ENCODE data around the gene APOA4. TPM values are rescaled to one million over a fixed set of nuclear protein-coding genes. Genes with fewer than 3 reads are reported as not detected.
A peak's percentile ranks its signal among the peaks of the same experiment; 100 is the strongest.
"Not testable (repeated sequence)": the region's sequence is repeated elsewhere in the genome, so short reads cannot be mapped to it uniquely, and the experiment has no call there.

The APOA4 gene
- total RNA-seq, 2 experiments from 2014 or later, result not detected

DNA sequence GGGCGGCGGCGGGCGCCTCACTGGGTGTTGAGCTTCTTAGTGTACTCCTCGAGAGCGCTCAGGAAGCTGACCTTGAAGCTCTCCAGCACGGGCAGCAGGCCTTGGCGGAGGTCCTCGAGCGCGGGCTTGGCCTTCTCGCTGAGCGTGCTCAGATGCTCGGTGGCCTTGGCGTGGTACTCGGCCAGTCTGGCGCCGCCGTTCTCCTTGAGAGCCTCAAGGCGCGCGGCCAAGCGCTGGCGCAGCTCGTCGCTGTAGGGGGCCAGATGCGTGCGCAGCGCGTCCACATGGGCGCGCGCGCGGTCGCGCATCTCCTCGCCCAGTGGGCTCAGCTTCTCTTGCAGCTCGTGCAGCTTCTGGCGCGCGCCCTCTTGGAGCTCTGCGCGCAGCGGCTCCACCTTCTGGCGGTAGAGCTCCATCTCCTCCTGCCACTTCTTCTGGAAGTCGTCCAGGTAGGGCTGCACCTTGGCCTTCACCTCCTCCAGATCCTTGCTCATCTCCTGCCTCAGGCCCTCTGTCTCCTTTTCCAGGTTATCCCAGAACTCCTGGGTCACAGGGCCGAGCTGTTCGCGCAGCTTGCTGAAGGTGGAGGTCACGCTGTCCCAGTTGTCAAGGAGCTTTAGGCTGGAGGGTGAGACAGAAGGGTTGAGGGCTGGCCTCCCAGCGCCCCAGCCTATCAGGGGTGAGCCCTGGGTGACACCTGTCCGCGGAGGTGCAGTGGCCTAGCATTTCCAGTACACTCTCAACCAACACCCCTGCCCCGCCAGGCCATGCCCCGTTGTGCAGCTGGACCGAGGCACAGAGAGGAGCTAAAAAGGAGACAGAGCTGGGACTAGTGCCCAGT, 12.9 kb upstream of the APOA4 start:
- Mint-ChIP-seq H3K4me3 (peak overlapping the region; percentile 59), H3K27ac (peak overlapping the region; percentile 31), H3K9me3 (ENCODE audit: low read depth) (no peaks in the 10 kb centered on the region), H3K27me3 (peaks cover 3% of the 10 kb centered on the region), H3K4me1 (peaks cover 11% of the 10 kb centered on the region), H3K36me3 (ENCODE audit: low read depth) (no peaks in the 10 kb centered on the region)
- POLR2A ChIA-PET, result interaction anchor here (0.5 to 1.3 kb wide), 6 partner anchors 12 to 189 kb away, joined by 3 to 7 read pairs (median 4); partner anchors contain the start of gene APOA5
- DNase-seq, result peak; percentile 90
- peak; percentile 95 for ATAC-seq
- CTCF ChIA-PET, result interaction anchor here (0.5 to 5.7 kb wide), 49 partner anchors 11 to 1040 kb away, joined by 3 to 89 read pairs (median 4); partner anchors contain the start of genes APOA4, APOA5, BUD13 and PAFAH1B2
- intact Hi-C loops (cut with DNase I, micrococcal nuclease), result loop anchor here (1.0 to 5.0 kb wide), 4 partner anchors 45 to 104 kb away; partner anchors contain the start of gene APOA5 (in 2 of the 2)

DNA sequence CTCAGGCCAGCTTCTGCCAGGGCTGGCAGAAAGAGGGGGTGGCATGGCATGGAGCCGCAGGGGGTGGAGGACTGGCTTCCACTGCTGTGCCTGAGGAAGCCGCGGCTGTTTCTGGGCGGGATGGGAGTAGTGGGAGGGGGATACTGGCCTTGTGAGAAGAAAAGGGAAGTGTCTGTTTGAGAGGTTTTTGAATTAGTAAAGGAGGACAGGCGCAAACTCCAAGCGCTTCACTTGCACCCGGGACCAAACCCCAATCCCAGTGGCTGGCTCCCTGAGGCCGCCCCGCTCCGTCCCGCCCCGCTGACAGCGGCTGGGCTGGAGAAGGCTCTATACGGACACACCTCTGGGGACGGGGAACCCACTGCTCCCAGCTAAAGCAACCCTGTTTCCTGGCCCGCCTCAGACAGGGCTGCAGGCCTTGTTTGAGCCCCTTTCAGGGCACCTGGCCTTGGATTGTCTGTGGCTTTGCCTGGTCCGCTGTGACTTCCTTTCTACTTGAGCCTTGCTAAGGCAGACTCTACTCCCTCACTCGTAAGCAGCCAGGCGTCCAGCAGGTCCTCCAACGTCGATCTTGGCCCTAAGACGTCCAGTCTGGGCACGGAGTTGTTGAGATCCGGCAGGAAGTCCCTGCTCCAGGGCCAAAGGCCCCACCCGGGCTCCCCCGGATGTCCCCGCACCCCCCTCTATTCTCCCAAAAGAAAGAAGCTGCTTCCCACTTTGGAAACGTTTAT, 12.1 kb upstream of the APOA4 start:
- H3K9me3 Mint-ChIP-seq (ENCODE audit: low read depth), result no peaks in the 10 kb centered on the region
- no peaks in the 10 kb centered on the region for H3K36me3 Mint-ChIP-seq (ENCODE audit: low read depth)
- peaks cover 10% of the 10 kb centered on the region for H3K4me1 Mint-ChIP-seq
- POLR2A ChIA-PET, result interaction anchor here (0.5 to 1.3 kb wide), 3 partner anchors 19 to 44 kb away, joined by 3 to 7 read pairs (median 5); partner anchors contain the start of gene APOA5
- DNase-seq, result no peak
- intact Hi-C loops (cut with DNase I, micrococcal nuclease), result loop anchor here (2.0 to 5.0 kb wide), 2 partner anchors 102 to 103 kb away; no protein-coding TSS in a partner anchor
- CTCF ChIA-PET, result interaction anchor here (0.6 to 5.7 kb wide), 40 partner anchors 12 to 392 kb away, joined by 3 to 89 read pairs (median 4); partner anchors contain the start of genes APOA4, APOA5, BUD13 and PAFAH1B2
- ATAC-seq, result peak; percentile 5
- H3K27ac Mint-ChIP-seq, result peak overlapping the region; percentile 37
- peaks cover 3% of the 10 kb centered on the region for H3K27me3 Mint-ChIP-seq
- H3K4me3 Mint-ChIP-seq, result peak overlapping the region; percentile 59

DNA sequence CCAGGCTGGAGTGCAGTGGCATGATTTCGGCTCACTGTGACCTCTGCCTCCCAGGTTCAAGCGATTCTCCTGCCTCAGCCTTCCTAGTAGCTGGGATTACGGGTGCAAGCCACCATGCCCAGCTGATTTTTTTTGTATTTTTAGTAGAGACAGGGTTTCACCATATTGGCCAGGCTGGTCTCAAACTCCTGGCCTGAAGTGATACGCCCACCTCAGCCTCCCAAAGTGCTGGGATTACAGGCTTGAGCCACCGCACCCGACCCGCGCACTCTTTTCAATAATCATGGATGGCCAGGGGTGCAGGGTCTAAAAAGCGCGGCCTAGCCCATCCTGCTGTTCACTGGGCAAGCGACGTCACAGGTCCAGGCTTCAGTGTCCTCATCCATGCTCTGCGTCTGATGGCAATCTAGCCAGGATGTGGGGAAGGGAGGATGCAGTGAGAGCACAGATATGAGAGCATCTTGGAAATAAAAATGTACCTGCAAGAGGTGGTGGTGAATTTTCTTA, 11.5 kb upstream of the APOA4 start:
- H3K27me3 Mint-ChIP-seq; H3K4me1 Mint-ChIP-seq; DNase-seq; H3K9me3 Mint-ChIP-seq (ENCODE audit: low read depth); POLR2A ChIA-PET; H3K36me3 Mint-ChIP-seq (ENCODE audit: low read depth); ATAC-seq: not testable (repeated sequence)
- Mint-ChIP-seq H3K4me3 (peak overlapping the region; percentile 32), H3K27ac (peak overlapping the region; percentile 37)
- intact Hi-C loops (cut with DNase I, micrococcal nuclease), result loop anchor here (2.0 to 5.0 kb wide), 2 partner anchors 102 kb away; no protein-coding TSS in a partner anchor
- CTCF ChIA-PET, result interaction anchor here (0.7 to 5.7 kb wide), 4 partner anchors 17 to 102 kb away, joined by 3 to 89 read pairs (median 15); partner anchors contain the start of genes APOA5 and ZPR1

DNA sequence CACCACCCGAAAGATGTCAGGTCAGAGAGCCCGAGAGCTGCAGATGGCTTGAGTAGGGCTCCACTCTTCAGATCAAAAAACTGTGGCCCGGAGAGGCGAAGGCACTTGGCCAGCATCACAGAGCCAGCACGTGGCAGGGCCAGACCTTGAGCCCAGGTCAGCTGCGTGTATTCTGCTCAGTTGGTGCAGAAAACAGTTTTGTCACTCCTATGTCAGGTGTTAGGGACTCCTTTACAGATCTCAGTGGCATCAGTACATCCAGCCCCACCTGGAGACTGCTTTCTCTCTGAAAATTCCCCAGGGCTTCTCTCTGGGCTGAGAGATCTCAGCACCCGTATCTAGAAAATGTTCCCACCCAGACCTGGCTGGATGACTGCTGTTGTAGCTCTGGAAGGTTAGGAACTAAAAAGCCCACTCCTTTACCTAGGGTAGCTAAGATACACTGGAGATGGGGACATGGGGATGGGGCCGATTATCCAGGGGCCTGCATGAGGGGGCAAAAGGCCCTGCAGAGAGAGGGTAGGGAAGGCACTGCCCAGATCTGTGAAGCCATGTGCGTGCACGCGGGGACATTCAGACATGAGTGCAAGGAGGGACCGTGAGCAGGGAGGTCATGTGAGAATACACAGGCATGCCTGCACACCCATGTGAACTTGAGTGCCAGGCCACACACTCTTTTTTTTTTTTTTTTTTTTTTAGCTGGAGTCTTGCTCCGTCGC, 10.9 kb upstream of the APOA4 start:
- intact Hi-C loops (cut with DNase I, micrococcal nuclease), result loop anchor here in 1 of 2 experiments (2.0 kb wide), 1 partner anchor 101 kb away; no protein-coding TSS in a partner anchor
- peaks cover 3% of the 10 kb centered on the region for H3K27me3 Mint-ChIP-seq
- no peaks in the 10 kb centered on the region for H3K36me3 Mint-ChIP-seq (ENCODE audit: low read depth)
- ATAC-seq (no peak), DNase-seq (no peak)
- CTCF ChIA-PET, result interaction anchor here (0.6 to 5.7 kb wide), 4 partner anchors 11 to 272 kb away, joined by 3 to 89 read pairs (median 4); partner anchors contain the start of genes APOA5 and ZPR1
- H3K4me1 Mint-ChIP-seq, result peaks cover 10% of the 10 kb centered on the region
- H3K27ac Mint-ChIP-seq, result no peak overlapping the region
- POLR2A ChIA-PET, result interaction anchor here (0.6 kb wide), 1 partner anchor 266 kb away, joined by 6 read pairs; no protein-coding TSS in a partner anchor
- H3K4me3 Mint-ChIP-seq, result no peak overlapping the region
- no peaks in the 10 kb centered on the region for H3K9me3 Mint-ChIP-seq (ENCODE audit: low read depth)

DNA sequence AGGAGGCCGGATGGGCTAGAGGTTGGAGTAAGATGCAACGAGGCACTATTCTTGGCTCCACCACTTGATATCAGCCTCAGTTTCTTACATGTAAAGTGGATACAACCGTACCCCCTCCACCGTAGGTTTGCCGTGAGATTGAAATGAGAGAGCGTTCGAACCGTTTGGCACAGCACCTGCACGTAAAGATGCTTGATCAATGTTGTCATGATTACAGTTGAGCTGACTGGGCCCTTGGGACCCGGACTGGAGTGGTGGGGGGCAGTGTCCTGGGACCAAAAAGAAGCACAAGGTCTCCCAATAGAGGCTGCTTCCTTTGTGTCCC, 10.3 kb upstream of the APOA4 start:
- H3K4me3 Mint-ChIP-seq, result no peak overlapping the region
- DNase-seq (no peak), ATAC-seq (no peak)
- POLR2A ChIA-PET, result interaction anchor here (0.6 kb wide), 1 partner anchor 266 kb away, joined by 6 read pairs; no protein-coding TSS in a partner anchor
- H3K9me3 Mint-ChIP-seq (ENCODE audit: low read depth), result no peaks in the 10 kb centered on the region
- CTCF ChIA-PET, result interaction anchor here (0.6 to 5.7 kb wide), 4 partner anchors 11 to 273 kb away, joined by 3 to 89 read pairs (median 4); partner anchors contain the start of genes APOA5 and ZPR1
- H3K4me1 Mint-ChIP-seq, result peaks cover 10% of the 10 kb centered on the region
- no peak overlapping the region for H3K27ac Mint-ChIP-seq
- H3K36me3 Mint-ChIP-seq (ENCODE audit: low read depth), result no peaks in the 10 kb centered on the region
- intact Hi-C loops (cut with DNase I, micrococcal nuclease), result no loop called here
- H3K27me3 Mint-ChIP-seq, result peaks cover 3% of the 10 kb centered on the region

DNA sequence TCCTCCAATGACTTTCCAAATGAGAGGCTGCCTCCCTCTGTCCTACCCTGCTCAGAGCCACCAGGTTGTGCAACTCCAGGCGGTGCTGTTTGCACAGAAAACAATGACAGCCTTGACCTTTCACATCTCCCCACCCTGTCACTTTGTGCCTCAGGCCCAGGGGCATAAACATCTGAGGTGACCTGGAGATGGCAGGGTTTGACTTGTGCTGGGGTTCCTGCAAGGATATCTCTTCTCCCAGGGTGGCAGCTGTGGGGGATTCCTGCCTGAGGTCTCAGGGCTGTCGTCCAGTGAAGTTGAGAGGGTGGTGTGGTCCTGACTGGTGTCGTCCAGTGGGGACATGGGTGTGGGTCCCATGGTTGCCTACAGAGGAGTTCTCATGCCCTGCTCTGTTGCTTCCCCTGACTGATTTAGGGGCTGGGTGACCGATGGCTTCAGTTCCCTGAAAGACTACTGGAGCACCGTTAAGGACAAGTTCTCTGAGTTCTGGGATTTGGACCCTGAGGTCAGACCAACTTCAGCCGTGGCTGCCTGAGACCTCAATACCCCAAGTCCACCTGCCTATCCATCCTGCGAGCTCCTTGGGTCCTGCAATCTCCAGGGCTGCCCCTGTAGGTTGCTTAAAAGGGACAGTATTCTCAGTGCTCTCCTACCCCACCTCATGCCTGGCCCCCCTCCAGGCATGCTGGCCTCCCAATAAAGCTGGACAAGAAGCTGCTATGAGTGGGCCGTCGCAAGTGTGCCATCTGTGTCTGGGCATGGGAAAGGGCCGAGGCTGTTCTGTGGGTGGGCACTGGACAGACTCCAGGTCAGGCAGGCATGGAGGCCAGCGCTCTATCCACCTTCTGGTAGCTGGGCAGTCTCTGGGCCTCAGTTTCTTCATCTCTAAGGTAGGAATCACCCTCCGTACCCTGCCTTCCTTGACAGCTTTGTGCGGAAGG, 9.5 kb upstream of the APOA4 start:
- Mint-ChIP-seq H3K27me3 (peaks cover 3% of the 10 kb centered on the region), H3K4me1 (peaks cover 10% of the 10 kb centered on the region), H3K27ac (no peak overlapping the region), H3K36me3 (ENCODE audit: low read depth) (no peaks in the 10 kb centered on the region), H3K9me3 (ENCODE audit: low read depth) (no peaks in the 10 kb centered on the region), H3K4me3 (no peak overlapping the region)
- DNase-seq, result no peak
- ATAC-seq, result no peak
- CTCF ChIA-PET, result interaction anchor here (0.6 to 5.7 kb wide), 4 partner anchors 10 to 274 kb away, joined by 3 to 89 read pairs (median 4); partner anchors contain the start of genes APOA5 and ZPR1
- POLR2A ChIA-PET, result no interaction called here
- intact Hi-C loops (cut with DNase I, micrococcal nuclease), result no loop called here

DNA sequence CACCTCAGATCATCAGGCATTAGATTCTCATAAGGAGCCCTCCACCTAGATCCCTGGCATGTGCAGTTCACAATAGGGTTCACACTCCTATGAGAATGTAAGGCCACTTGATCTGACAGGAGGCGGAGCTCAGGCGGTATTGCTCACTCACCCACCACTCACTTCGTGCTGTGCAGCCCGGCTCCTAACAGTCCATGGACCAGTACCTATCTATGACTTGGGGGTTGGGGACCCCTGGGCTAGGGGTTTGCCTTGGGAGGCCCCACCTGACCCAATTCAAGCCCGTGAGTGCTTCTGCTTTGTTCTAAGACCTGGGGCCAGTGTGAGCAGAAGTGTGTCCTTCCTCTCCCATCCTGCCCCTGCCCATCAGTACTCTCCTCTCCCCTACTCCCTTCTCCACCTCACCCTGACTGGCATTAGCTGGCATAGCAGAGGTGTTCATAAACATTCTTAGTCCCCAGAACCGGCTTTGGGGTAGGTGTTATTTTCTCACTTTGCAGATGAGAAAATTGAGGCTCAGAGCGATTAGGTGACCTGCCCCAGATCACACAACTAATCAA, 8.8 kb upstream of the APOA4 start:
- no peak overlapping the region for H3K4me3 Mint-ChIP-seq
- H3K9me3 Mint-ChIP-seq (ENCODE audit: low read depth), result no peaks in the 10 kb centered on the region
- H3K4me1 Mint-ChIP-seq, result peaks cover 10% of the 10 kb centered on the region
- intact Hi-C loops (cut with DNase I, micrococcal nuclease), result no loop called here
- H3K27me3 Mint-ChIP-seq, result peaks cover 3% of the 10 kb centered on the region
- ChIA-PET POLR2A (no interaction called here), CTCF (interaction anchor here (0.9 kb wide), 1 partner anchor 274 kb away, joined by 3 read pairs; no protein-coding TSS in a partner anchor)
- ATAC-seq, result no peak
- H3K27ac Mint-ChIP-seq, result no peak overlapping the region
- no peaks in the 10 kb centered on the region for H3K36me3 Mint-ChIP-seq (ENCODE audit: low read depth)
- DNase-seq, result no peak

DNA sequence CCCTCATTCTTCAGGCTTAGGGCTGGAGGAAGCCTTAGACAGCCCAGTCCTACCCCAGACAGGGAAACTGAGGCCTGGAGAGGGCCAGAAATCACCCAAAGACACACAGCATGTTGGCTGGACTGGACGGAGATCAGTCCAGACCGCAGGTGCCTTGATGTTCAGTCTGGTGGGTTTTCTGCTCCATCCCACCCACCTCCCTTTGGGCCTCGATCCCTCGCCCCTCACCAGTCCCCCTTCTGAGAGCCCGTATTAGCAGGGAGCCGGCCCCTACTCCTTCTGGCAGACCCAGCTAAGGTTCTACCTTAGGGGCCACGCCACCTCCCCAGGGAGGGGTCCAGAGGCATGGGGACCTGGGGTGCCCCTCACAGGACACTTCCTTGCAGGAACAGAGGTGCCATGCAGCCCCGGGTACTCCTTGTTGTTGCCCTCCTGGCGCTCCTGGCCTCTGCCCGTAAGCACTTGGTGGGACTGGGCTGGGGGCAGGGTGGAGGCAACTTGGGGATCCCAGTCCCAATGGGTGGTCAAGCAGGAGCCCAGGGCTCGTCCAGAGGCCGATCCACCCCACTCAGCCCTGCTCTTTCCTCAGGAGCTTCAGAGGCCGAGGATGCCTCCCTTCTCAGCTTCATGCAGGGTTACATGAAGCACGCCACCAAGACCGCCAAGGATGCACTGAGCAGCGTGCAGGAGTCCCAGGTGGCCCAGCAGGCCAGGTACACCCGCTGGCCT, 7.2 kb upstream of the APOA4 start:
- CTCF ChIA-PET, result no interaction called here
- intact Hi-C loops (cut with DNase I, micrococcal nuclease), result no loop called here

DNA sequence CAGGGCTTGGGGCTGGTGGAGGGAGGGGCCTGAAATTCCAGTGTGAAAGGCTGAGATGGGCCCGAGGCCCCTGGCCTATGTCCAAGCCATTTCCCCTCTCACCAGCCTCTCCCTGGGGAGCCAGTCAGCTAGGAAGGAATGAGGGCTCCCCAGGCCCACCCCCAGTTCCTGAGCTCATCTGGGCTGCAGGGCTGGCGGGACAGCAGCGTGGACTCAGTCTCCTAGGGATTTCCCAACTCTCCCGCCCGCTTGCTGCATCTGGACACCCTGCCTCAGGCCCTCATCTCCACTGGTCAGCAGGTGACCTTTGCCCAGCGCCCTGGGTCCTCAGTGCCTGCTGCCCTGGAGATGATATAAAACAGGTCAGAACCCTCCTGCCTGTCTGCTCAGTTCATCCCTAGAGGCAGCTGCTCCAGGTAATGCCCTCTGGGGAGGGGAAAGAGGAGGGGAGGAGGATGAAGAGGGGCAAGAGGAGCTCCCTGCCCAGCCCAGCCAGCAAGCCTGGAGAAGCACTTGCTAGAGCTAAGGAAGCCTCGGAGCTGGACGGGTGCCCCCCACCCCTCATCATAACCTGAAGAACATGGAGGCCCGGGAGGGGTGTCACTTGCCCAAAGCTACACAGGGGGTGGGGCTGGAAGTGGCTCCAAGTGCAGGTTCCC, 6.5 kb upstream of the APOA4 start, which contains the start of gene APOC3:
TSS of gene APOC3 (plus strand) at position 383 of the 659 bp plus-strand sequence. CDS start 676 bp downstream, outside the sequence.
- DNase-seq (no peak), ATAC-seq (no peak)
- ChIA-PET CTCF (no interaction called here), POLR2A (no interaction called here)
- intact Hi-C loops (cut with DNase I, micrococcal nuclease), result no loop called here
- H3K9me3 Mint-ChIP-seq (ENCODE audit: low read depth), result no peaks in the 10 kb centered on the region
- peaks cover under 1% of the 10 kb centered on the region for H3K27me3 Mint-ChIP-seq
- H3K4me3 Mint-ChIP-seq, result no peak within 1 kb of the TSS
- H3K4me1 Mint-ChIP-seq, result peaks cover under 1% of the 10 kb centered on the region
- H3K27ac Mint-ChIP-seq, result no peak within 1 kb of the TSS
- no peaks in the 10 kb centered on the region for H3K36me3 Mint-ChIP-seq (ENCODE audit: low read depth)

More for the DNA sequence above, 7.2 kb upstream of the APOA4 start:
- POLR2A ChIA-PET, result no interaction called here
- no peak for DNase-seq
- no peak overlapping the region for H3K27ac Mint-ChIP-seq
- peaks cover 4% of the 10 kb centered on the region for H3K4me1 Mint-ChIP-seq
- ATAC-seq, result no peak
- H3K9me3 Mint-ChIP-seq (ENCODE audit: low read depth), result no peaks in the 10 kb centered on the region
- no peaks in the 10 kb centered on the region for H3K36me3 Mint-ChIP-seq (ENCODE audit: low read depth)
- H3K27me3 Mint-ChIP-seq, result peaks cover 3% of the 10 kb centered on the region
- H3K4me3 Mint-ChIP-seq, result no peak overlapping the region

All from activated CD4-positive, alpha-beta T cell treated with anti-CD3 and anti-CD28 coated beads for 36 hours (primary cell).